GM19328 (cell line): Measurements from ENCODE around the gene GLRX3.
"Not testable (repeated sequence)": the region's sequence is repeated elsewhere in the genome, so short reads cannot be mapped to it uniquely, and the experiment has no call there.

Experiments used
- ATAC-seq: cut with Tn5 transposase; IDR thresholded peaks from one replicate; pipeline ENCODE4 v1.9.1; 2021; ENCODE audit warnings: mild to moderate bottlenecking, moderate library complexity; ENCODE audit not compliant: unreplicated experiment

Gene GLRX3

GRCh38 chr10:130188195-130189175 lies 52.3 kb downstream of the GLRX3 start:
- ATAC-seq, result no peak

- no peak for ATAC-seq
Observed at GRCh38 chr10:130189608-130190054, 53.4 kb downstream of the GLRX3 start.

GRCh38 chr10:130190055-130190736 lies 54.0 kb downstream of the GLRX3 start:
- peak; percentile 94 for ATAC-seq

- ATAC-seq, result no peak
Observed at GRCh38 chr10:130190737-130191115, 54.5 kb downstream of the GLRX3 start.

GRCh38 chr10:130191380-130191779 lies 55.2 kb downstream of the GLRX3 start:
- no peak for ATAC-seq

- no peak for ATAC-seq
Observed at GRCh38 chr10:130192276-130192848, 56.2 kb downstream of the GLRX3 start.

- ATAC-seq, result no peak
Observed at GRCh38 chr10:130193033-130193432, 56.8 kb downstream of the GLRX3 start.

GRCh38 chr10:130193493-130194193 lies 57.5 kb downstream of the GLRX3 start:
- ATAC-seq, result no peak

GRCh38 chr10:130194194-130194990 lies 58.2 kb downstream of the GLRX3 start:
- ATAC-seq, result no peak

GRCh38 chr10:130194991-130195645 lies 58.9 kb downstream of the GLRX3 start:
- no peak for ATAC-seq

- no peak for ATAC-seq
Observed at GRCh38 chr10:130195746-130196294, 59.6 kb downstream of the GLRX3 start.

GRCh38 chr10:130196511-130197487 lies 60.6 kb downstream of the GLRX3 start:
- ATAC-seq, result no peak

- no peak for ATAC-seq
Observed at GRCh38 chr10:130198651-130199050, 62.5 kb downstream of the GLRX3 start.

- ATAC-seq, result no peak
Observed at GRCh38 chr10:130200179-130201042, 64.2 kb downstream of the GLRX3 start.

GRCh38 chr10:130201043-130201380 lies 64.8 kb downstream of the GLRX3 start:
- ATAC-seq, result no peak

GRCh38 chr10:130202150-130202549 lies 66.0 kb downstream of the GLRX3 start:
- not testable (repeated sequence) for ATAC-seq

GRCh38 chr10:130202984-130203621 lies 66.9 kb downstream of the GLRX3 start:
- no peak for ATAC-seq
